Tibial nerve (tissue), 4 donors: ENCODE measurements around the gene MRGPRE. TPM values are rescaled to one million over a fixed set of nuclear protein-coding genes. Genes with fewer than 3 reads are reported as not detected.

Experiments
- DNase-seq, 2 donors: peaks; one replicate each; pipeline ENCODE4 v3.0.0-alpha.2; 2019; ENCODE audit warnings: low spot score in 2 of 2
- H3K27ac ChIP-seq, 4 donors: fragments of 200-600 bp; sonication (generic) in 3 of 4; one replicate each; pipeline ENCODE4 v1.5.1; 2017 to 2019; ENCODE audit warnings: mild to moderate bottlenecking in 1 of 4
- H3K27me3 ChIP-seq, 2 donors: fragments of 200-600 bp; sonication (generic) in 1 of 2; one replicate each; pipeline versions ENCODE4 v1.5.1 to v1.6.0; 2017 to 2019
- H3K36me3 ChIP-seq, 3 donors: fragments of 200-600 bp; sonication (generic); one replicate each; pipeline ENCODE4 v1.5.1; 2018 to 2019
- H3K4me1 ChIP-seq, 4 donors: fragments of 200-600 bp; sonication (generic) in 3 of 4; one replicate each; pipeline ENCODE4 v1.5.1; 2017 to 2019
- H3K4me3 ChIP-seq, 4 donors: fragments of 200-600 bp; sonication (generic) in 3 of 4; one replicate each; pipeline ENCODE4 v1.5.1; 2017 to 2019; ENCODE audit warnings: mild to moderate bottlenecking in 1 of 4, moderate library complexity in 1 of 4
- H3K9me3 ChIP-seq, 4 donors: fragments of 200-600 bp; sonication (generic) in 3 of 4; one replicate each; pipeline ENCODE4 v1.5.1; 2017 to 2019
- CTCF ChIP-seq, 5 experiments: fragments of 200-600 bp in 3 of 5; fragments of 450-650 bp in 2 of 5; sonication (generic) in 3 of 5; IDR thresholded peaks; one replicate each; pipeline ENCODE4 v1.5.1; 2016 to 2019; ENCODE audit warnings: antibody characterized with exemption in 5 of 5, mild to moderate bottlenecking in 3 of 5, moderate library complexity in 2 of 5
- EP300 ChIP-seq, 2 donors: sonication (generic); formaldehyde crosslinking; IDR thresholded peaks; one replicate each; pipeline ENCODE4 v1.6.1; 2017; ENCODE audit warnings: antibody characterized with exemption in 2 of 2, mild to moderate bottlenecking in 1 of 2
- POLR2A ChIP-seq, 2 donors: fragments of 450-650 bp; IDR thresholded peaks; one replicate each; pipeline ENCODE4 v1.6.1; 2017; ENCODE audit warnings: antibody characterized with exemption in 2 of 2, mild to moderate bottlenecking in 2 of 2, moderate library complexity in 2 of 2
- WGBS, 2 donors: methylation state at CpG; one replicate each; pipeline ENCODE4 v1.1.5; 2018; 5-methylcytosine and 5-hydroxymethylcytosine counted together
- total RNA-seq, 4 donors: library from RNA; depleted of rRNA; stranded (reverse); fragments of >200 nt; gene quantifications; one replicate each; pipeline ENCODE4 v1.1.0, GENCODE V29; 2016

MRGPRE gene
- total RNA-seq, 4 donors from 2014 or later: 0.66 TPM; not detected in 3

GRCh38 chr11:3245071-3245470 lies 12.9 kb upstream of the MRGPRE start:
- Histone ChIP-seq H3K27ac (no peak overlapping the region), H3K36me3 (no peaks in the 10 kb centered on the region), H3K27me3 (no peaks in the 10 kb centered on the region), H3K4me3 (no peak overlapping the region), H3K9me3 (no peaks in the 10 kb centered on the region), H3K4me1 (no peaks in the 10 kb centered on the region)
- DNase-seq: no peak
- TF ChIP-seq POLR2A (IDR thresholded peaks at IDR 0.05) (no peak), EP300 (IDR thresholded peaks at IDR 0.05) (no peak), CTCF (IDR thresholded peaks at IDR 0.05) (no peak)

GRCh38 chr11:3243880-3244279 lies 11.7 kb upstream of the MRGPRE start:
- H3K36me3 ChIP-seq: no peaks in the 10 kb centered on the region
- 76 to 82% methylated on average over 1 of the region's 1 CpG for whole genome bisulfite sequencing, 2 donors
- H3K9me3 ChIP-seq: no peaks in the 10 kb centered on the region
- H3K4me1 ChIP-seq: no peaks in the 10 kb centered on the region
- TF ChIP-seq POLR2A (IDR thresholded peaks at IDR 0.05) (no peak), CTCF (IDR thresholded peaks at IDR 0.05) (no peak), EP300 (IDR thresholded peaks at IDR 0.05) (no peak)
- H3K4me3 ChIP-seq: no peak overlapping the region
- no peaks in the 10 kb centered on the region for H3K27me3 ChIP-seq
- no peak overlapping the region for H3K27ac ChIP-seq
- no peak for DNase-seq

DNA sequence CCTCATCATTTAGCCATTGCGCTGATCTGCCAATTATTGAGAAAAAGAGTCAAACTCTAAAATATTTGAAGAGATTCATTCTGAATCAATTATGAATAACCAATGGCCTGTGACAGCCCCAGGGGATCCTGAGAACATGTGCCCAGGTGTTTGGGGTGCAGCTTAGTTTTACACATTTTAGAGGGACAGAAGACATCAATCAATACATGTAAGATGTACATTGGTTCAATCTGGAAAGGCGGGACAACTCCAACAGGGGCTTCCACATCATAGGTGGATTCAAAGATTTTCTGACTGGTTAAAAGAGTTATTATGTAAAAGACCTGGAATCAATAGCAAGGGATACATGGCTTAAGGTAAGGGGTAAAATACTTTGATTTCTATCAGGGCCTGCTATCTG lies 4.9 kb upstream of the MRGPRE start:
- Histone ChIP-seq H3K36me3 (no peaks in the 10 kb centered on the region), H3K9me3 (no peaks in the 10 kb centered on the region), H3K27me3 (peaks cover 0 to 6% of the 10 kb centered on the region in 2 donors), H3K4me3 (no peak overlapping the region), H3K27ac (no peak overlapping the region), H3K4me1 (peaks cover 0 to 5% (median 0%) of the 10 kb centered on the region in 4 donors)
- WGBS, 2 donors: 91 to 96% methylated on average over 2 of the region's 2 CpGs
- no peak for DNase-seq
- TF ChIP-seq EP300 (IDR thresholded peaks at IDR 0.05) (no peak), POLR2A (IDR thresholded peaks at IDR 0.05) (no peak), CTCF (IDR thresholded peaks at IDR 0.05) (no peak)

GRCh38 chr11:3234846-3235245 lies 2.6 kb upstream of the MRGPRE start:
- TF ChIP-seq CTCF (IDR thresholded peaks at IDR 0.05): no peak
- WGBS, 2 donors: 55 to 64% methylated on average over 7 of the region's 7 CpGs

GRCh38 chr11:3232956-3233355 lies 739 bp upstream of the MRGPRE start:
- H3K36me3 ChIP-seq: no peaks in the 10 kb centered on the region
- no peaks in the 10 kb centered on the region for H3K9me3 ChIP-seq
- no peak for DNase-seq
- peaks cover 0 to 12% (median 0%) of the 10 kb centered on the region in 4 donors for H3K4me1 ChIP-seq
- no peak overlapping the region for H3K4me3 ChIP-seq
- TF ChIP-seq CTCF (IDR thresholded peaks at IDR 0.05): no peak
- TF ChIP-seq POLR2A (IDR thresholded peaks at IDR 0.05): no peak
- no peak for TF ChIP-seq EP300 (IDR thresholded peaks at IDR 0.05)
- H3K27me3 ChIP-seq: peaks cover 0 to 30% of the 10 kb centered on the region in 2 donors
- no peak overlapping the region for H3K27ac ChIP-seq
- 84 to 85% methylated on average over 14 to 16 of the region's 21 CpGs for WGBS, 2 donors

More at GRCh38 chr11:3234846-3235245, 2.6 kb upstream of the MRGPRE start:
- H3K4me1 ChIP-seq: peaks cover 0 to 12% (median 0%) of the 10 kb centered on the region in 4 donors
- H3K4me3 ChIP-seq: no peak overlapping the region
- peaks cover 0 to 27% of the 10 kb centered on the region in 2 donors for H3K27me3 ChIP-seq
- H3K27ac ChIP-seq: no peak overlapping the region
- no peaks in the 10 kb centered on the region for H3K36me3 ChIP-seq
- DNase-seq: no peak
- H3K9me3 ChIP-seq: no peaks in the 10 kb centered on the region
